Fibroblast of lung (primary cell): Measurements from ENCODE around the gene ANO2.

ENCODE experiments used
- CTCF ChIP-seq, 2 donors: IDR thresholded peaks in 1 of 2; conservative IDR thresholded peaks in 1 of 2; 1 replicate in 1 of 2; 2 replicates in 1 of 2; pipeline ENCODE4 v1.5.1; 2011 to 2012; ENCODE audit warnings: low read length in 2 of 2, control low read depth in 1 of 2, inconsistent platforms in 1 of 2, low read depth in 1 of 2, mild to moderate bottlenecking in 1 of 2
- EZH2 ChIP-seq: IDR thresholded peaks from 2 replicates; pipeline ENCODE4 v1.5.1; 2012; ENCODE audit warnings: low read length, control low read depth, mild to moderate bottlenecking; ENCODE audit errors: missing control alignments

GRCh38 chr12:5513406-5513805 is 431.7 kb downstream of the ANO2 start:
- TF ChIP-seq CTCF (conservative IDR thresholded peaks at IDR 0.05 in 1 of 2, IDR thresholded peaks at IDR 0.05 in 1 of 2; ENCODE audit: low read depth in 1 of 2, low read length in 2 of 2) = no peak
- TF ChIP-seq EZH2 = no peak
